Epidermal melanocyte (primary cell): ENCODE results near the gene TCEANC2.

Experiments
- DNase-seq: peaks from one replicate; pipeline ENCODE4 v3.0.0; 2011; ENCODE audit warnings: low spot score; ENCODE audit not compliant: insufficient read length

Gene TCEANC2

DNA sequence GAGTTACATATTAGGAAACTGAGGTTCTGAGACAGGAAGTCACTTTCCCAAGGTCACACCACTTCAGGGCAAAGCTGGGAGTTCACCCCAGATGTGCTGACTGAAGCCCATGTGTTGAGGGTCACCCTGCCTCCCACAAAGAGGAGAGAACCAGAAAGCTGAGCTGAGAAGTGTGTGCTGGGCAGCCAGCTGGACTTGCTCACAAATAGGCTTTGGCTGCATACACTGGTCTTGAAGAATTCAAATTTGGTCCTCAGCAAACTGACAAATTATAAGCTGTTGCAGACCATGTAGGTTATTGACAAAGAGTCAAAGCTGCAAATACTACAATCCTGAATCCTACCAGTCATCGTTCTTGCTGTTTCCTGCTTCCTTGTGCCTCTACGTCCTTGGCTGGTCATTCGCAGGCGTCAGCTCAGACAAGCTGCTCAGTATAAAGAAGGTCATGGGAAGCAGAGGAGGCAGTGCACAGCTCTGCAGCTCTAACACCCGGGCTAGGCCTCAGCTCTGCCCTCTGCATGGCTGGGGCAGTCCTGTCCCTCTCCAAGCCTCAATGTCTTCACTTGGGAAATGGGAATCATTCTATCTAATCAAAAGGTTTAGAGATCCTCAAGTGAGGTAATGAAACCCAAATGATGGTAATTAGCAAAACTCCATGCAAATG lies 59.4 kb downstream of the TCEANC2 start:
- no peak for DNase-seq

DNA sequence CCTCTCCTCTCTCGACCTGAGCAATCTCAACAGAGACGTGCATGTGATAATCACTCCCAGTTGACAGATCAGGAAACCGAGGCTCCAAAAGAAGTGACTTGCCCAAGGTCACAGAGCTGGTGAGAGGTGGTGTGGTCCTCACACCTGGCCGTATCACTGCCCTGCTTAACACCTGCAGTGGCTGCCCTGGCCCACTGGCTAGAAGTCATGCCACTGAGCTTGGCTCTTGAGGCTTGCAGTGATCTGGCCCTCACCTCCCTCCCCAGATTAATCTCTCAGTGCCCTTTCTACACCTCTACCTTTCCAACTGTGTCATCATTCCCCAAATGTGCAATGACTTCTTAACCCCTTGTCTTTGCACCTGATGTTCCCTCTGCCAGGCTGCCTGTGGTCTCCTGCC lies 60.6 kb downstream of the TCEANC2 start:
- no peak for DNase-seq

DNA sequence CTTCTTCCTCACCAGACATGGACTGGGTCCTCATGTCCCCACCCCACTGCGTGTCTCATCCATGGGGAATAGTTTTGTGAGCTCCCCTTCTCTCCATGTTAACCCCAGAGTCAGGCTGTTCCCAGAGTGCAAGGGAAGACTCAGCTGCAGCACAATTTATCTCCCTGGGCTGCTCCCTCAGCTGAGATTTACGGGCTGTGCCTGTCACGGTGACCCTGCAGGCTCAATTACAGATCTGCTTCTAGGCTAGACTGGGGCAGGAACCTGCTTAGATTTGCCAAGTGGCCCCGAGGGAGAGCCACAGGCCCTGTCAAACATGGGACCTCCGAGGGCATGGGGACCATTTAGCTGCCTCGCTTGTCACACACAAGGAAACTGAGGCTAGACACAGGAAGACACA lies 61.5 kb downstream of the TCEANC2 start:
- DNase-seq, result no peak

DNA sequence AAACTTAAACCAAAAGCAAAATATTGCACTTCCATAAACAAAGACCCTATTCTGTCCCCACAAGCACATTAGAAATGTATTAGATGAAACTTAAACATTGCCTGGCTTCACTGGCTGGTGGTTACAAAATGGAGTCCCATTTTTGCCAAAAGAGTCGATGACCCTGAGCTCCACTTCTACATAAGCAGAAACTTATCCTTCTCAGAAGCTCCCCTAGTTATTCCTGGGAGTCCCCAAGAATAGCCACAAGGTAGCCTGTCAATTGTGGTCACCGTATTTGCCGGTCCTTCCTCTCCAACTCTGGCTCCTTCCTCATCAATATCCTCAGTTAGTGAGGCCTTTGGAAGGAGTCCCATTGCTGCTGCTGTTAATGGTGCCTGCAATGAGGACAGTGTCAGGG lies 62.1 kb downstream of the TCEANC2 start:
- no peak for DNase-seq

DNA sequence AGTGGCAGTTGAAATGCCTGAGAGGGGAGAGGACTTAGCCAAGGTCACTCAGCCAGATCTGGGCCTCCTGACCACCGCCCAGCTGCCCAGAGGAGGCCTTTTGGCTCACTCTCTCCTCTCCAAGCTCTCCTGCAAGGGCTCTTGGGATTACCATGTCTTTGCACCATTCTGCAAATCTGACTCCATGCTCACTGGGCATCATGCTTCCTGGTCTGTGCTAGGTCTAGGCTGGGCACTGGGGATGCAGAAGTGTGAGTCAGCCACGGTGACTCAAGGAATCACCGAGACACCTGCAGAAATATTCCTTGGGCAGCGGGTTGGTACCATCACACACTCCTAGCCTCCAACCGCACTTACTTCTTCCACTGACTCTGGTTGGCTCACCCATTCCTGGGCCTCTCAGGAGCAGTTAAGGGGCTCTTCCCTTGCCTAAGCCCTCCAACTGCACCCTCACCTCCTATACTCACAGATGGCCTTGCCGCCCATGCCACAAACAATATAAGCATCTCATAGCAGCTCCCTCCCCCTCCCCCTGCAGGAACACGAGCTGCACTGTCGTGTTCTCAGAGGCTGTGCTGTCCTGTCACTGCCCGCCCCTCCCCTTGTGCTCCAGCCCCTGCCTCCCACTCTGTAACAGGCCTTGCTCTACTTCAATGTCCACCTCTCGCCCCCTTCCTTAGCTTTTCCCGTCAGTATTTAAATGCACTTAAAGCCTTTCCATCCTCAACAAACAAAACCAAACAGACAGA lies 64.6 kb downstream of the TCEANC2 start:
- DNase-seq, result no peak

DNA sequence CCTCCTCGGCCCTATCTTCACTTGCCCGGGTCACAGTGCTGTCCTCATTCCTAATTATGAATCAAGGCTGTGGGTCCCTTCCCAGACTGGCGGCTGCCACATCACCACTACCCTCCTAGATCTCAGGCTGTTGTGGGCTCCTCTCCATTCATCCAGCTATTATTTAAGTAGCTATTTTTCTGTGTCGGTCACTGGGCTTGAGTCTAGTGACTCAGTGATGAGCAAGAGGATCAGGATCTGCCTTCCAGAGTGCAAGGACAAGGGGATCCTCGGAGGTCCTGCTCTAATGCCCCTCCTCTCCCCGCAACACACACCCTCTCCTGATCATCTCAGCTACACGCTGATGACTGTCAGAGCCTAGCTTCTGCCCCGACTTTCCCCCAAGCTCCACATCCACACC lies 65.3 kb downstream of the TCEANC2 start:
- no peak for DNase-seq

DNA sequence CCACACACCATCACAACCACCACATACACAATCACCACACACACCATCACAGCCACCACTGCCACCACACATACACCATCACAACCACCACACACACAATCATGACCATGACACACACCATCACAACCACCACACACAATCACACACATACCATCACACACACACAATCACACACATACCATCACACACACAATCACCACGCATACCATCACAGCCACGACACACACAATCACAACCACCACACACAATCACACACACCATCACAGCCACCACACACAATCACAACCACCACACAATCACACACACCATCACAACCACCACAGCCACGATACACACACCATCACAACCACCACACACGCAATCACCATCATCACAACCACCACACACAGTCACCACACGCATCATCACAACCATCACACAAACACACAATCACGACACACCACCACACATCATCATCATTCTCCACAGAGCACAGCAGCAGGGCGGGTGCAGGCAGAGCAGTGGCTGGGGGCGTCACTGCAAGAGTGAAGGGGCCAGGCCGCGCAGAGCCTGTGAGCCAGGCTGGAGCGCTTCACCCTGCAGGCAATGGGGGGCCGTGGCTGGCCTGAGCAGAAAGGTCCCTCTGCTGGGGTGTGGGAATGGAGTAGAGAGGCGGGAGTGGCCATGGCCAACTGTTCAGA lies 66.8 kb downstream of the TCEANC2 start:
- DNase-seq, result no peak

DNA sequence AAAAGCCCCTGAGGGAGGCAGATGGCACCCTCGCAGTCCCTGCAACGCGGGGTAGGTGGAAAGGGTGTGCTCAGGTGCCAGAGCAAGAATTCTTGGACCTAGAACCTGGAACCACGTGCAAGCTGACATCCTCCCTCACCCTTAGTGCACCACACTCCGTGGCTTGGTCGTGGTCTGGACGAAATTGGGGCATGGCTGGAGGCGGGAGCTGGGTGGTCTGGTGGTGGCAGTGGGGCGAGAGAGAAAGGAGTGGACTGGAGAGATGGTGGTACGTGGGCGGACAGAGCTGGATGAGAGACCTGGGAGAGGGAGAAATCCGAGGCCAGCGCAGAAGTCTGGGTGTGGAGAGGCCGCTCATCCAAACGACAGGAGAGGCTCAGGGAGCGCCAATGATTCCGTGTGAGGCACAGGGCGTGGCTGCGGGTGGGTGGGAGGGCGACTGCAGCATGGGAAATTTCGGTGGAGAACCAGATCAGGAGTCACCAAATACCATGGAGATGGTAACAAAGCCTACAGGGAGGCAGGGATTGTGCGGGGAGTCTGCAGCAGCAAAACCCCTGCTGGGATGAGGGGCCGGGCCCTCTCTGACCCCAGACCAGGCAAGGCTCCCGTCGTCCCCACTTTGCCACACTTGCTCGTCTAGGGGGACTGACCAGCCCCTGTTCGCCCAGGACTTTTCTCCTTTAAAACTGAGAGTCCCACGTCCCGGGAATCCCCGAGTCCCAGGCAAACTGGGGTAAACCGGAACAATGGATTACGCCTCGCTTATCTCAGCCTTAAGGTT lies 67.5 kb downstream of the TCEANC2 start:
- DNase-seq, result no peak

DNA sequence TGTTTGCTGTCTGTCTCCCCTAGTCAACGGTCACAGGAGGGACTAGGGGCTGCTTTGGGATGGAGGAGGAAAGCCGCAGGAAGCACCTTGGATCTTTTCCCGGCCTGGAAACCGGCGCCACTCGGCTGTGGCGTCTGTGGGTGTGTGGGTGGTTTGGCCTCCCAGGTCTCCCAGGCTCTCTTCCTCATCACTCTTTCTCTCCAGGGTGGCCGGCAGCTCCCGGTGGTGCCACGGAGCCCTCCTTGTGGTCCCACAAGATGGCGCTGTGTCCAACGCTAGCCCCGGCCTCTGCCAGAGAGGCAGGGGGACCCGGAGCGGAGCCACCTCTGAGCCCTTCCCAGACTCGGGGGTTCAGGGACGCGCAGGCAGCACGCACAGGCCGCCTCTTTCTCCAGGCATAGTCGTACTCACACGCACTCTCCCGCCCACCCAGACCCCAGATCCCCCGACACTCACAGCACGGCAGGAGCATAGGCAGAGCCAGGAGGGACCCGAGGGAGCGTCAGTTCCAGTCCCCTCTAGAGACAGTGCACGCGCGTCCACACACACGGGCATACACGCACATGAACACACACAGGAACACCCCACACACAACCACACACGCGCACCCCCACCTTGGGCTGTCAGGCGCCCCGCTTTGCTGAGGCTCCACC lies 68.2 kb downstream of the TCEANC2 start:
- peak; percentile 80 for DNase-seq

DNA sequence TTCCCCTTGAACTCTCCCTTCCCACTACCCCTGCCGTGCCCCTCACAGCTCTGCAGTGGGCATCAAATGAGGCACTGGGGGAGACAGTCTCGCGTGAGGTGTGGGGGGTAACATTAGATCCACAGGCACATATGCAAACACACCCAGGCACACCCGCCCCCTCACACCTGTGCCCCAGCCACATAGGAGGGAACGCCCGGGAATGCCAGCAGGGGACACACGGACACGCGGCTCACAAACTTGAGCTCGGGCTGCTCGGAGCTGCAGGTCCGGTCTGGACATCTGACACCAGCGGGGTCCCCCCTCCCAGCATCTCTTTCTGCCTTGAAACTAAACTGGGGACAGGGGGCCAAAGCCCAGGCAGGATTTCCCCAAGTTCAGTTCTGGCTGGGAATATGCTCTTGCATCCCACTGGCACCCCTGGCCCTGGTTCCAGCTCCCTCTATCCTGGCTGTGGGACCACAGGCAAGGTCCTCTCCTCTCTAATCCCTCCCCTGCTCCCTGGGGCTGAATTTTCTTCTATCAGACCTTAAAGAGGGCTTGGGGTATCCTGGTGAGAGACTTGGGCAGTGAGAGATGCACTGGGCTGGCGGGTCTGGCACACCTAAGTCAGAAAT lies 68.8 kb downstream of the TCEANC2 start:
- DNase-seq, result no peak

DNA sequence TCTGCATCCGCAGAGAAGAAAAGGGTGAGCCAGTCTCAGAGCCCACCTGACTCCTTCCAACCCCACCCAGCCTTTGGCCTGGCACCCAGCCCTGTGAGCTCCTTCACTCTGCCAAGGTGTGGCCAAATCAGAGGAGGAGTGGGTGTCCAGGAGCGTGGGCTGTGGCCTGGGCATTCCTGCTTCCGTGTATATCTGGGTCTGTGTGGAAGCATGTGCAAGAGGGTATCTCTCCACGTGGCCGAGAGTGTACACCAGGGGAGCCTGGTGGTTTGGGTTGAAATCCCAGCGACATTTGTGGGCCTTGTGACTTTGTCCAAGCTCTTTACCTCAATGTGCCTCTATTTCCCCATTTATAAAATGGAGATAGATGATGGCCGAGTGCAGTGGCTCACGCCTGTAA lies 69.6 kb downstream of the TCEANC2 start:
- DNase-seq, result no peak

DNA sequence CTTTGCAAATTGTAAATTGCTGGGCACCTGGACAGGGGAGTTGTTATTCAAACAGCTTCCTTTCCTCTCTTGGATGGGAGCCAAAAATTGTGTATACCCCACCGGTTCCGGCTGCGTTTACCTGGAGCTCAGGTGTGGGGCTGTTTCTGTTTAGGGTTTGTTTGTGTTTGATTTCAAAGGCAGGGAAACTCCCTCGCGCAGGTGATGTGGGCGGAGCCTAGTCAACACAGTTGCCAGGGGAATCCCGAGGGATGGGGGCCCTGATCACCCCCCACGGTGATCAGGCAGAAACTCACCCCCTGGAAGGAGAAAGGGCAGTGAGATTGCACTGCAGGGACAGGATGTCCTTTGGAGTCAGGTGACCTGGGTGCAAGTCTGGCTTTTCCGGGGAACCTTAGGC lies 71.1 kb downstream of the TCEANC2 start:
- no peak for DNase-seq

DNA sequence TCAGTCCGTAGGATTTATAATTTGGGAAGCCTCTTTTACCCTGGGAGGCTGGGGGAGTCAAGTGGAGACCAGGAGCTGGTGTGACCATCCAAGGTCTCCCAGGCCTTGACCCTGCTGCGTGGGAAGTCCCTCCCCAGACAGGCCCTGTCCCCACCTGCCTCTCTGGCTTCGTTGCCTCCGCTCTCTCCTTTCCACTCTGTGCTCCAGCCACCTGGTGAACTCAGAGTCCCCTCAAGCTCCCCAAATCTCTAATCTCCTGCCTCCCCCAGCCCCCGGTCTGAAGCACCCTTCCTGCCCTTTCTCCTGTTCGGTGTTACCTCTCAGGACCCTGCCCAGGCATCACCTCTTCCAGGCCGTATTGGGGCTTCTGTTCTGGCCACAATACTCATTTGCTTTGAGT lies 71.5 kb downstream of the TCEANC2 start:
- no peak for DNase-seq

DNA sequence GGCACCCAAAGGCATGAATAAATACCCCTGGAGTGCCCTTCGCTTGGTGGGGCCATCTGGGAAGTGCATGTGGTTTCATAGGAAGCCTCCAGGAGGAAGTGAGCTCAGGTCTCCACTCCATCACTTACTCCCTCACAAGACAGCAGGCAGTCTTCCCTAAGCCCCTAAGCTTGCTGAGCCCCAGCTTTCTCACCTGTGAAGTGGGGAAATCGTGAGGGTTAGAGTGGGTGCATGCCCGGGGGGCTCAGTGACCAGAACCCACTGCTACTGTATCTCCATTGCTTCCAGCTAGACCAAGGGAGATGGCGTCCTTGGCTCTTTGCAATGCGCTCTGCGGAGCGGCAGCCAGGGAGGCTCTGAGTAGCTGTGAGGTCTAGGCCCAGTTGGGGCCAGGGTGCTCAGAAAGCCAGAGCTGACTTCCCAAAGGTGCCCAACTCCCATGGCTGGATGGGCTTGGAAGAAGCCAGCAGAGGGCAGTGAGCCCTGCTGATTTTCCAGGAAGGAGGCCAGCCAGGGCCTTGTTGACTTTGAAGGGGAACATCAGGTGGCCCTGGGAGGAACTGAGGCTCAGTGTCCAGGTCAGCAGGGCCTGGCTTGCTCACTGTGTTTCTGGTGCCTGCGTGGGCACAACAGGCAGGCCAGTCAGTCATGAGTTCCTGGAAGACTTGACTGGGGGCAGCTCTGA lies 72.1 kb downstream of the TCEANC2 start:
- DNase-seq, result no peak

DNA sequence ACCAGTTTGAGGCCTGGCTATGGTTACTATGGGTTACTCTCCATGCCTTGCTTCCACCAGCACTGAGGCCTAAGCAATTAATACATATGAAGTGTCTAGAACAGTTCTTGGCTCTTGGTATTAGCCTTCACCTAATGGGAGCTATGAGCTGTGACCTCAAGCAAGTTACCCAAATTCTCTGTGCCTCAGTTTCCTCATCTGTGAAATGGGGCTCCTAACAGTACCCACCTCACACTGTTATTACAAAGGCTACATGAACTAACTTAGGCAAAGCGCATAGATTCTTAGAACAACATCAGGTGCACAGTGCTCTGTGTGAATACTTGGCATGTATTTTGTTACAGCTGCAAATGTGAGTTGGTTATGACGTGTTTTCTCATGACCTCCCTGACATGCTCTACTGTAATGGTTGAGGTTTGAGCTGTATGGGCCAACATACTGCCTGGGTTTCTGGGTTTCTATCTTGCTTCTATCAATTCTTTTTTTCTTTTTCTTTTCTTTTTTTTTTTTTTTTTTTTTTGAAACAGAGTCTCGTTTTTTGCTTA lies 72.9 kb downstream of the TCEANC2 start:
- no peak for DNase-seq

DNA sequence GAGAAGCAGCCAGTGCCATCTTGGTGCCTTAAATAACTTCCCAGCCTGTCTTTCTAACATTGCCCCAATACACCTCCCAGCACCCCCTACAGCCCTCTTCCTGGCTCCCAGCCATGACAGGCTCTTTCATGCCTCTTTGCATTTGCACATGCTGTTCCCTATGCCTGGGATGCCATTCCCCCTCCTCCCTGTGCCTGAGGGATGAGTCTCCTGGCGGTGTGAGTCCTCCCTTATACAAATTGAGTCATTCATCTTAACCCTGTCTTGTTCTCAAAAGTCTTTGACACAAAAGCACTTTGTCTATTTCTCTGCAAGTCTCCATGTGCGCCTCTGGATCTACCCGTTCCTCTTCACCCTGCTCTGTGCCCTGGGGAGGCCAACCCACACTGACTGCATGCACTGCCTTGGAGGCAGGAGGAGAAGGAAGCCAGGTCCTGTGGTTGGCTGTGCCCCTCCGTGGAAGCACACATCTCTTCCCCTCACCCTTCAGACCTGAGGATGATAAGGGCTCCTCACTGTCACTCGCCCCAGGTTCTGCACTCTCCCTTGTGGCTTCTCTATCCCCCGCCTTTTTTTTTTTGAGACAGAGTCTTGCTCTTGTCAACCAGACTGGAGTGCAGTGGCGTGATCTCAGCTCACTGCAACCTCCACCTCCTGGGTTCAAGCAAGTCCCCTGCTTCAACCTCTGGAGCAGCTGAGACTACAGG lies 74.3 kb downstream of the TCEANC2 start:
- no peak for DNase-seq

DNA sequence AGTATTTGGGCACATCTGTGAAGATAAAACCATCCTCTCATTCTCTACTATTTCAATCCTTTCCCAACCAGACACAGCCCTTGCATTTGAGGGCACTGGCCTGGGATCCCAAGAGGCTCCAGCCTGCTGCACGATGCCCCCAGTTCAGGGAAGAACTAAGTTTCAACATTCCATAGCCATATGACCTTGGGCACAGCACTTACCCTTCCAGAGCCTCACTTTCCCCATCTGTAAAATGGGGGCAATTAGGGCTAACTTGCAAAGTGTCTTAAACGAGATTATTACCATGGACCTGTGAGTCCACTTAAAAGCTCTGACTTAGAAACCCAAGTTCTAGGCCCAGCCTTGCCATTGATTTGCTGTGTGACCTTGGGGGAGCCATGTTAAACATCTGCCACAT lies 76.5 kb downstream of the TCEANC2 start:
- peak; percentile 11 for DNase-seq

DNA sequence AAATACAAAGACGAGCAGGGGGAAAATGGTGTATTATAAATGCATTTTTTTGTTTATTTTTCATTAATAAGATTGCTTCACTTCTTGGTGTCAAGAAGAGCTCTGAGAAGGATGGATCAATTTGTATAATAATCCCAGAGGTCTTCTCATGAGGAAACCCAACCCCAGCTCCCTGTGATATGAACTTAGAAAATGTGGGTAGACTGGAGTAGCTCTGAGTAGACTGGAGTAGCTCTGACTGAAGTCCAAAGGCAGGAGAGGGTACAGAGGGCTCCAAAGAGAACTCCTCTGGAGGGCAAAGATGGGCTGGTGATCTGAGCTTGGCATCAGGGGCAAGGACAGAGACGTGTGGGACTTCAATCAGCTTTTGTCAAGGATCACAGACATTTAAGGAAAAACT lies 78.0 kb downstream of the TCEANC2 start:
- DNase-seq, result no peak

DNA sequence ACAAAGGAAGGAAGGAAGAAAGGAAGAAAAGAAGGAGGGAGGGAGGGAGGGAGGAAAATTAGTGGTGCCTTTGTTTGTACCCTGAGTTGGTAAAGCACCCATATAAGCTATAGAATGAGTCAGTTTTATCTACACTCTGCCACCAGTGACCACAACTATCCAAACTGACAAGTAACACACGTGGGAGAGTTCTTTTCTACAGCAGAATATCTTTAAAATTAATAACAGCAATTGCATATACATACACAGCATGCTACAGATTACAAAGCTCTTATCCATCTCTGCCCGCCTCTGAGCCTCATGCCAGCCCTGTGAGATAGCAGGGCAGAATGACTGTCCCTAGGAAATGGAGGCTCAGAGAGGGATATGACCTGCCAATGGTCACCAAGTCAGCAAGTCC lies 79.1 kb downstream of the TCEANC2 start:
- DNase-seq, result no peak
